DMS153 treated with DMSO at 0.1 percent for 48 hours (cell line): ENCODE results near the gene FKBP9.

ENCODE experiments used
- DNase-seq: peaks from one replicate; lab custom pipeline; 2025; ENCODE audit not compliant: unreplicated experiment; lab: John Stamatoyannopoulos, UW

Gene FKBP9

GRCh38 chr7:33055158-33055557 lies 97.9 kb downstream of the FKBP9 start:
- DNase-seq = no peak
